ENCODE measurements around the gene MAN1C1.

GRCh38 chr1:25814549-25815087 is 198.0 kb downstream of the MAN1C1 start:
- TF ChIP-seq POLR2A (IDR thresholded peaks at IDR 0.05; ENCODE audit: low read depth, low read length) (no peak), TAF1 (IDR thresholded peaks at IDR 0.05; ENCODE audit: borderline replicate concordance, low read depth, low read length) (no peak)

Measured in GM12892 (cell line).